Motor neuron (in vitro differentiated cells): ENCODE measurements around the gene TRIM52. TPM values are rescaled to one million over a fixed set of nuclear protein-coding genes. Genes with fewer than 3 reads are reported as not detected.
"Not testable (repeated sequence)": the region's sequence is repeated elsewhere in the genome, so short reads cannot be mapped to it uniquely, and the experiment has no call there.

Experiments
- ATAC-seq, 8 experiments: fragments of 200-7000 bp; cut with Tn5 transposase; replicated peaks in 6 of 8; 2 replicates each; pipeline ENCODE4 v1.8.0; 2021; ENCODE audit warnings: mild to moderate bottlenecking in 8 of 8, moderate library complexity in 8 of 8
- H3K27ac ChIP-seq, 2 donors: fragments of 250-450 bp; sonication (Bioruptor Pico); 2 replicates each; pipeline ENCODE4 v1.9.0; 2021; ENCODE audit warnings: antibody characterized with exemption in 2 of 2, mild to moderate bottlenecking in 2 of 2, moderate library complexity in 1 of 2
- H3K4me1 ChIP-seq, 2 donors: fragments of 250-450 bp; sonication (Bioruptor Pico); replicated peaks in 1 of 2; 2 replicates each; pipeline ENCODE4 v1.6.1; 2021; ENCODE audit warnings: antibody characterized with exemption in 2 of 2, mild to moderate bottlenecking in 2 of 2, moderate library complexity in 1 of 2
- H3K4me3 ChIP-seq, 5 donors: fragments of 250-450 bp; sonication (Bioruptor Pico); 2 replicates each; pipeline ENCODE4 v1.9.0; 2021; ENCODE audit warnings: antibody characterized with exemption in 5 of 5, mild to moderate bottlenecking in 5 of 5, moderate library complexity in 4 of 5
- WGBS, 10 experiments: fragments of 450-650 bp; shearing (Covaris generic); methylation state at CpG; one replicate each; pipeline ENCODE4 v1.0.0; 2022; 5-methylcytosine and 5-hydroxymethylcytosine counted together
- in situ Hi-C, 9 experiments: fragments of 400-800 bp; cut with MboI; loops; one replicate each; pipeline ENCODE4 v1.15.0; 2021; ENCODE audit warnings: low sequenced_read_pairs in 9 of 9, low pct_unique_long_range_greater_than_20kb in 2 of 9; ENCODE audit not compliant: unreplicated experiment in 9 of 9
- total RNA-seq, 8 experiments: library from RNA; unstranded; fragments of 300-600 nt; gene quantifications; 2 replicates each; pipeline versions ENCODE4 v1.2.3 to v1.2.4, GENCODE V29; 2022

Gene TRIM52
- total RNA-seq, result 10 to 100 TPM; 10.4 to 27.0 (median 13.5) TPM

- Histone ChIP-seq H3K27ac (peak within 1 kb of the TSS; percentile 96), H3K4me1 (peaks cover 24 to 32% of the 10 kb centered on the region in 2 donors), H3K4me3 (peak within 1 kb of the TSS; percentile 80 to 99 (median 94))
- peak; percentile 72 to 89 (median 84) for ATAC-seq
- in situ Hi-C loops, result no loop called here
- WGBS, 10 experiments, result 0 to 4% methylated on average over 4 to 5 of the region's 43 CpGs; no CpG with 5 or more reads in 8 of the 10 experiments
Measured at GRCh38 chr5:181260720-181261319, at the start of gene TRIM52. Gene TRIM52, minus strand, starts transcription at chr5:181261143. Its CDS starts 330 bp downstream, at chr5:181260813.

GRCh38 chr5:181287331-181287730 is 26.4 kb upstream of the TRIM52 start:
- peak in 1 of 8 experiments; percentile 38 for ATAC-seq
- 20 to 100% (median 53%) methylated on average over 1 of the region's 1 CpG; no CpG with 5 or more reads in 6 of the 10 experiments for whole genome bisulfite sequencing, 10 experiments

DNA sequence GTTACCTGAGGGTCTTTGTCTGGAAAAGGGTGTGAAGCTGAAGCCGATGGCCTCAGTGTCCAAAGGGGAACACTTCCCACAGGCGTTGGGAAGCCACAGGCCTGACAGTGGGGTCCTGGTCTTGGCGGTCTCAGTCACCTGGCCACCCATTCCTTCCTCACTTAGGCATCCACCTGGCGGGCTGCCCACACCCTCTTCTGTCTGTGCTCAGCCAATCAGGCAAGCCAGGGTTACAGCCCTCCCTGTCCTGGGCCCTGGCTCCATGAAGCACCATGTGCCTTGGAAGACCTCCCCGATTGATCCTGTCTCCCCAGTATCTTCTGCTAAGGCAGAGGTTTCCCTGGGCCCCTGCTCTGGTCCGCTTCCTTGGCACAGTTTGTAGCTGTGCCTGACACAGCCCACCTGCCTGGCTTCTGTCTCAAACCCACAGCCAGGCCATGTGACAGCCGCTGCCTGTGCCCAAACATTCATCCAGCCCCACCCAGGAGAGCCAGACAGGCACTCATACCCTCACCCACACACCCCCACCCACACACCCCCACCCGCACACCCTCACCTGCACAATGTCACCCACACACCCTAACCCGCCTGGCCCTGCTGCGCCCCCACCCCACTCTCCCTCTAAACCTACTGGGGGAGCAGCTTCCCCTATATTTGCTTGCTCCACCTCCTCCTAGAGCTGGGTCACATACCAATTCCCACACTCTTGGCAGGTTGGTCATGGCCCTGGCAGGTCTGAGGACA is 25.2 kb upstream of the TRIM52 start:
- ATAC-seq, in situ Hi-C loops, H3K4me3 ChIP-seq, H3K4me1 ChIP-seq, H3K27ac ChIP-seq: not testable (repeated sequence)
- 100% methylated on average over 1 to 2 of the region's 10 CpGs; no CpG with 5 or more reads in 8 of the 10 experiments for WGBS, 10 experiments

More at GRCh38 chr5:181287331-181287730, 26.4 kb upstream of the TRIM52 start:
- H3K4me1 ChIP-seq, H3K27ac ChIP-seq, in situ Hi-C loops, H3K4me3 ChIP-seq: not testable (repeated sequence)

DNA sequence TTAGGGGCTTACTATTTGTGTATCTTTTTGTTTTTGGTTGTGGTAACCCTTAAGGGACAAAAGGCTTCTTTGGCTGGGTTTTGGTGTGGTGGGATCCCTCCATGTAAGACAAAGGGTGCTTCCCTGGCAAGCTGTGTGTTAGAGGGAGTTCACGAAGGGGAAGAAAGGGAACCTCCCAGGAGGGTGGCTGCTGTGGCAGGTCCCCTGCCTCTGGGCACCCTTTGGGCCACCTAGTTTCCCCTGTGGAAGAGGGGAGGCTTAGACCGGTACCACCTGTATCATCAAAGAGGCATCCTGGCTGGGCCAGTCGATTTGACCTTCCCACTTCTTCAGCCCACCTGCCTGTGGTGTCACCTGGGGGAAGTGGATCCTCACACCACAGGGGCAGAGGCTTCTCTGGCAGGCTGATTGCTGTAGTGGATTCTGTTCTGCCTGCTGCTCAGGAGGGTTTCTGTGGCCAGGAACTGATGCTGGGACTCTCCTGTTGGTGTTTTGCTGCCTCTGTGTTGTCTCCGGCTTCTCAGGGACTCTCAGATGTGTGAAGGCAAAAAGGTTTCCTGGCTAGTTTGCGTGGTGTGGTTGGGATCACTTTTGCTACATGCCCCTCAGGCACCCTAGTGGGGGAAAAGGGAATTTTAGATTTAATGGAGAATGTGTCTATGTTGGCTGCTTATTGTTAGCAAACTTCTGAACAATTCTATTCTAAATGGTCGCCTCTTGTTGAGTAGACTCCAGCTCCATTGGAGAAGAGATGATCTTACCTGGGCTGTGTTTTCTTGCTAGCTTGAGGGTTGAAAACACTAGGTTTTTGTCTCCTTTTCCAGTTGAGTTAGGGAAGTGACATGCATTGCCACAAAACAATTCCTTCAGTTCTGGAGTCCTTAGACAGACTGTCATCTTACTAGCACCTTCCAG is 23.2 kb upstream of the TRIM52 start:
- in situ Hi-C loops, ATAC-seq, H3K4me3 ChIP-seq, H3K27ac ChIP-seq: not testable (repeated sequence)
- H3K4me1 ChIP-seq, result peaks cover 0 to 14% of the 10 kb centered on the region in 2 donors
- 67 to 100% (median 100%) methylated on average over 1 to 2 of the region's 6 CpGs; no CpG with 5 or more reads in 6 of the 10 experiments for WGBS, 10 experiments

GRCh38 chr5:181283347-181283746 is 22.4 kb upstream of the TRIM52 start:
- Histone ChIP-seq H3K4me1 (peaks cover 0 to 14% of the 10 kb centered on the region in 2 donors), H3K4me3 (no peak overlapping the region), H3K27ac (no peak overlapping the region)
- 80 to 100% methylated on average over 1 to 3 of the region's 13 CpGs; no CpG with 5 or more reads in 8 of the 10 experiments for WGBS, 10 experiments
- in situ Hi-C loops, result no loop called here
- ATAC-seq, result no peak

DNA sequence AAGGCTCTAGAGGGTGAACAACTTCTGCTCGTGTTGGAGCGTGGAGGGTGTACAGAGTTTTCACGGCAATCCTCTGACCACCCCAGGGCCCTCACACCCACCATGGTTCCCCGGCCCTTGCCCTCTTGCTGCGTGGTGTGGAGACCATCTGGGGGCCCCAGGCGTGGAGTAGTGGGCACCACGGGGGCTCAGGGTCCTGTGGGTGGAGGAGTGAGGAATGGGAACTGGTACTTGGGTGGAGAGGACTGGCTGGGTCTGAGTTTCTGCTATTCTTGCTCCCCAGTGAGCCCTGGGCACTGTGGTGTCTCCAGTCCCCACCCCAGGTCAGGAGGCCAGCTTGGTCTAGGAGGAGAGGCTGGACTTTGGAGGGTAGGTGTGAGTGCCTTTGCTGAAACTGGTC is 21.9 kb upstream of the TRIM52 start:
- WGBS, 10 experiments, result 27 to 100% methylated on average over 1 to 3 of the region's 7 CpGs; no CpG with 5 or more reads in 8 of the 10 experiments
- no peak overlapping the region for H3K4me3 ChIP-seq
- in situ Hi-C loops, result no loop called here
- H3K27ac ChIP-seq, result no peak overlapping the region
- peaks cover 0 to 14% of the 10 kb centered on the region in 2 donors for H3K4me1 ChIP-seq
- ATAC-seq, result no peak

DNA sequence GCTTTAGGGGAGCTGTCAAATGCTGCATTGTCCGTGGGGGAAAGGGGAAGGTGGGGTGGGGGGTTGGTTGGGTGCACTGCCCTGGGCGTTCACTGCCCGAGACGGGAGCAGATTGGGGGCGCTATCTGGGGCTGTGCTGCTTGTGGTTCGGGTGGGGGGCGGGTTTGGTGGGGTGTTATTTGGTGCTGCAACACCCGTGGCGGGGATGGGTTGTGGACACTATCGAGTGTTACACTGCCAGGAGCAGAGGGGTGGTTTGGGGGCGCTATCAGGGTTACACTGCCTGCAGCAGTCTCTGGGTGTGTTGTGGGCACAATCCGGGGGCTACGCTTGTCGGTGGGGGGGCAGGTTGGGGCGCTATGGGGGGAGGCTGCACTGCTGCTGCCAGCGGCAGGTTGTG is 21.5 kb upstream of the TRIM52 start:
- ATAC-seq, H3K27ac ChIP-seq, in situ Hi-C loops: not testable (repeated sequence)
- no CpG with 5 or more reads among the region's 16 CpGs for WGBS, 10 experiments
- peaks cover 0 to 14% of the 10 kb centered on the region in 2 donors for H3K4me1 ChIP-seq
- peak overlapping the region; percentile 38 to 99 (median 88) for H3K4me3 ChIP-seq

- H3K4me3 ChIP-seq, result peak overlapping the region; percentile 38 to 99 (median 88)
- peak in 5 of 8 experiments; percentile 2 to 17 (median 13) for ATAC-seq
Measured at GRCh38 chr5:181281984-181282316, 21.0 kb upstream of the TRIM52 start.

DNA sequence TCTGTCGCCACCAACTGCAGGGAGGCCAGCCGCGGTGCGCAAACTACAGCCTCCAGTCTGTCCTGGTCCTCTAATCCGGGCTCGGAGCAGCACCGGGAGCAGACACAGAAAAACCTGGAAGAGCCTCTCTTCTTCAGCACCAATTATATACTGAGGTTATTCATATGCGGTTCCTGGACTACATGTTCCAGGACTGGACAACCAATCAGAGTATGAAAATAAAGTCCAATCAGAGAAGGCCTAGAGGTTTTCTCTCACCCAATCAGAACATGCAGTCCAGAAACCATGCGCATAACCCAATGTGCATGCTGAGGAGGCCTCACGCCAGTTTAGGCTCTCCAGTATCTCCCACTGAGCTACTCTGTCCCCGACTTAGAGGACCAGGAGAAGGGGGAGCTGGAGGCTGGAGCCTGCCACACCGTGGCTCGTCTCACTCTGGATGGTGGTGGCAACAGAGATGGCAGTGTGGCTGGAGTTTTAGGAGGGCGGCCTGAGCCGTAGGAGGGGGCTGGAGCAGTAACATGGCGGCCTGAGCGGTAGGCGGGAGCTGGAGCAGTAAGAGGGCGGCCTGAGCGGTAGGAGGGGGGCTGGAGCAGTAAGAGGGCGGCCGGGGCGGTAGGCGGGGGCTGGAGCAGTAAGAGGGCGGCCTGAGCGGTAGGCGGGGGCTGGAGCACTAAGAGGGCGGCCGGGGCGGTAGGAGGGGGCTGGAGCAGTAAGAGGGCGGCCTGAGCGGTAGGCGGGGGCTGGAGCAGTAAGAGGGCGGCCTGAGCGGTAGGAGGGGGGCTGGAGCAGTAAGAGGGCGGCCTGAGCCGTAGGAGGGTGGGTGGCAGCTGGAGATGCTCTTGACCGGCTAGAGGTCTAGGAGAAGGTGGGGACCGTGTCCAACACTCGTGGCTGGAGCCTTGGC is 20.4 kb upstream of the TRIM52 start:
- peak overlapping the region; percentile 93 to 95 for H3K27ac ChIP-seq
- 0 to 88% (median 1%) methylated on average over 1 to 9 of the region's 40 CpGs; no CpG with 5 or more reads in 1 of the 10 experiments for WGBS, 10 experiments

More at GRCh38 chr5:181281984-181282316, 21.0 kb upstream of the TRIM52 start:
- no CpG with 5 or more reads among the region's 18 CpGs for WGBS, 10 experiments
- Histone ChIP-seq H3K27ac (peak overlapping the region; percentile 14 to 51), H3K4me1 (peaks cover 0 to 14% of the 10 kb centered on the region in 2 donors)
- in situ Hi-C loops, result no loop called here

GRCh38 chr5:181280251-181280762 is 19.4 kb upstream of the TRIM52 start:
- Histone ChIP-seq H3K27ac (no peak overlapping the region), H3K4me1 (peaks cover 0 to 14% of the 10 kb centered on the region in 2 donors), H3K4me3 (peak overlapping the region; percentile 68 to 99 (median 88))
- no peak for ATAC-seq
- WGBS, 10 experiments, result 0 to 79% (median 23%) methylated on average over 1 to 7 of the region's 7 CpGs
- in situ Hi-C loops, result no loop called here

More for the DNA sequence above, 20.4 kb upstream of the TRIM52 start:
- peaks cover 0 to 14% of the 10 kb centered on the region in 2 donors for H3K4me1 ChIP-seq
- ATAC-seq, result peak in 5 of 8 experiments; percentile 88 to 89 (median 88)
- in situ Hi-C loops, result no loop called here
- peak overlapping the region; percentile 68 to 99 (median 88) for H3K4me3 ChIP-seq

- H3K4me3 ChIP-seq, ATAC-seq, H3K27ac ChIP-seq, in situ Hi-C loops, H3K4me1 ChIP-seq: not testable (repeated sequence)
- 80 to 100% (median 100%) methylated on average over 1 to 10 of the region's 28 CpGs; no CpG with 5 or more reads in 4 of the 10 experiments for WGBS, 10 experiments
Measured at GRCh38 chr5:181273433-181273744, 12.4 kb upstream of the TRIM52 start.

- H3K4me1 ChIP-seq, result peaks cover 12 to 16% of the 10 kb centered on the region in 2 donors
- in situ Hi-C loops, result no loop called here
- no peak overlapping the region for H3K27ac ChIP-seq
- no peak for ATAC-seq
- H3K4me3 ChIP-seq, result no peak overlapping the region
- 75 to 100% (median 84%) methylated on average over 1 to 3 of the region's 3 CpGs; no CpG with 5 or more reads in 5 of the 10 experiments for WGBS, 10 experiments
Measured at GRCh38 chr5:181271081-181271480, 10.1 kb upstream of the TRIM52 start.
